Panc1 (cell line): Measurements from ENCODE around the gene FCGR3A.

Experiments used
- CTCF ChIP-seq: fragments of 450-650 bp; IDR thresholded peaks from 2 replicates; pipeline ENCODE4 v1.5.1; 2017; ENCODE audit warnings: mild to moderate bottlenecking
- POLR2AphosphoS5 ChIP-seq: IDR thresholded peaks from 2 replicates; pipeline ENCODE4 v1.6.1; 2012; ENCODE audit warnings: mild to moderate bottlenecking, low read depth, low read length, moderate library complexity

- no peak for TF ChIP-seq CTCF
- TF ChIP-seq POLR2AphosphoS5: no peak
Observed at GRCh38 chr1:161511018-161511755, 38.4 kb downstream of the FCGR3A start.
